GM23338 (cell line): ENCODE data around the gene MAP3K14. TPM values are rescaled to one million over a fixed set of nuclear protein-coding genes. Genes with fewer than 3 reads are reported as not detected.

ENCODE experiments used
- ATAC-seq: fragments of 200-7000 bp; cut with Tn5 transposase; 3 replicates; pipeline ENCODE4 v1.9.1; 2020
- DNase-seq: peaks from one replicate; pipeline ENCODE4 v3.0.0-alpha.2; 2015; ENCODE audit warnings: low spot score
- H2AFZ ChIP-seq: fragments of 200-600 bp; sonication (generic); 2 replicates; pipeline ENCODE4 v1.8.0; 2016; ENCODE audit warnings: antibody characterized with exemption, mild to moderate bottlenecking, moderate library complexity
- H3F3A ChIP-seq: fragments of 200-600 bp; sonication (generic); replicated peaks from 2 replicates; pipeline ENCODE4 v1.8.0; 2017; ENCODE audit warnings: antibody characterized with exemption, mixed run types, low read depth
- H3K27ac ChIP-seq: fragments of 200-600 bp; sonication (generic); 2 replicates; pipeline ENCODE4 v1.6.1; 2016; ENCODE audit warnings: low read depth
- H3K27me3 ChIP-seq: fragments of 200-600 bp; sonication (generic); 2 replicates; pipeline ENCODE4 v1.8.0; 2016; ENCODE audit warnings: mild to moderate bottlenecking, mixed run types, moderate library complexity; ENCODE audit not compliant: insufficient read depth
- H3K36me3 ChIP-seq: fragments of 200-600 bp; sonication (generic); 2 replicates; pipeline ENCODE4 v1.8.0; 2016; ENCODE audit warnings: mild to moderate bottlenecking; ENCODE audit not compliant: insufficient read depth
- H3K4me1 ChIP-seq: fragments of 200-600 bp; sonication (generic); 2 replicates; pipeline ENCODE4 v1.8.0; 2016; ENCODE audit warnings: mild to moderate bottlenecking, moderate library complexity; ENCODE audit not compliant: insufficient read depth
- H3K4me2 ChIP-seq: fragments of 200-600 bp; sonication (generic); 2 replicates; pipeline ENCODE4 v1.7.1; 2017; ENCODE audit warnings: mixed run types
- H3K4me3 ChIP-seq: fragments of 200-600 bp; sonication (generic); 2 replicates; pipeline ENCODE4 v1.6.1; 2016; ENCODE audit warnings: mixed run types
- H3K79me2 ChIP-seq: fragments of 200-600 bp; sonication (generic); replicated peaks from 2 replicates; pipeline ENCODE4 v1.8.0; 2017; ENCODE audit warnings: mild to moderate bottlenecking; ENCODE audit not compliant: insufficient read depth
- H3K9me2 ChIP-seq: fragments of 200-600 bp; sonication (generic); 2 replicates; pipeline ENCODE4 v1.8.0; 2017; ENCODE audit not compliant: insufficient read depth
- H4K20me1 ChIP-seq: fragments of 200-600 bp; sonication (generic); replicated peaks from 2 replicates; pipeline ENCODE4 v1.8.0; 2017; ENCODE audit warnings: mild to moderate bottlenecking; ENCODE audit not compliant: insufficient read depth
- H3K27ac Mint-ChIP-seq: 2 replicates; pipeline ENCODE4 v1.8.0; 2020; ENCODE audit warnings: inconsistent platforms, mild to moderate bottlenecking, moderate library complexity, mixed read lengths
- H3K27me3 Mint-ChIP-seq: 3 replicates; pipeline ENCODE4 v1.8.0; 2022; ENCODE audit warnings: low read depth, mild to moderate bottlenecking, moderate library complexity, mixed read lengths, inconsistent platforms; ENCODE audit not compliant: insufficient read depth, poor library complexity
- H3K36me3 Mint-ChIP-seq: 3 replicates; pipeline ENCODE4 v1.8.0; 2021; ENCODE audit warnings: low read depth, mild to moderate bottlenecking, inconsistent platforms, moderate library complexity, mixed read lengths
- H3K4me1 Mint-ChIP-seq: 3 replicates; pipeline ENCODE4 v1.8.0; 2020; ENCODE audit warnings: mild to moderate bottlenecking, inconsistent platforms, mixed read lengths
- H3K4me3 Mint-ChIP-seq: 3 replicates; pipeline ENCODE4 v1.8.0; 2021; ENCODE audit warnings: moderate library complexity, mild to moderate bottlenecking, inconsistent platforms, mixed read lengths
- H3K9me3 Mint-ChIP-seq: 3 replicates; pipeline ENCODE4 v1.8.0; 2020; ENCODE audit warnings: moderate library complexity, mild to moderate bottlenecking, inconsistent platforms, mixed read lengths
- CREB1 ChIP-seq: fragments of 250-450 bp; sonication (Bioruptor Pico); IDR thresholded peaks from 2 replicates; pipeline ENCODE4 v1.5.0; 2020; ENCODE audit warnings: low read depth, mild to moderate bottlenecking, moderate library complexity
- CTCF ChIP-seq, 2 experiments: fragments of 200-600 bp in 1 of 2; sonication (generic) in 1 of 2; conservative IDR thresholded peaks; 2 replicates each; pipeline versions ENCODE4 v1.5.1 to v1.6.1; 2016 to 2017; ENCODE audit warnings: antibody characterized with exemption in 2 of 2, low read depth in 2 of 2, mild to moderate bottlenecking in 2 of 2, moderate library complexity in 1 of 2
- ETS1 ChIP-seq: IDR thresholded peaks from 2 replicates; pipeline ENCODE4 v1.6.1; 2016; ENCODE audit warnings: antibody characterized with exemption
- EZH2 ChIP-seq: fragments of 200-600 bp; sonication (generic); IDR thresholded peaks from one replicate; pipeline ENCODE4 v1.8.0; 2017; ENCODE audit warnings: antibody characterized with exemption, mild to moderate bottlenecking, low read depth; ENCODE audit not compliant: unreplicated experiment
- EZH2phosphoT487 ChIP-seq: fragments of 200-600 bp; sonication (generic); IDR thresholded peaks from one replicate; pipeline ENCODE4 v1.8.1; 2018; ENCODE audit warnings: antibody characterized with exemption; ENCODE audit not compliant: unreplicated experiment
- JUNB ChIP-seq: IDR thresholded peaks from one replicate; pipeline ENCODE4 v1.6.1; 2016; ENCODE audit warnings: antibody characterized with exemption; ENCODE audit not compliant: unreplicated experiment
- NANOG ChIP-seq: IDR thresholded peaks from 2 replicates; pipeline ENCODE4 v1.6.1; 2016; ENCODE audit warnings: antibody characterized with exemption, borderline replicate concordance
- POLR2AphosphoS5 ChIP-seq: IDR thresholded peaks from 2 replicates; pipeline ENCODE4 v1.6.1; 2016; ENCODE audit warnings: antibody characterized with exemption, low read depth
- REST ChIP-seq: IDR thresholded peaks from one replicate; pipeline ENCODE4 v1.6.1; 2018; ENCODE audit warnings: antibody characterized with exemption; ENCODE audit not compliant: unreplicated experiment
- STAT1 ChIP-seq: IDR thresholded peaks from one replicate; pipeline ENCODE4 v1.6.1; 2016; ENCODE audit warnings: antibody characterized with exemption; ENCODE audit not compliant: unreplicated experiment
- ZNF114 ChIP-seq: fragments of 250-450 bp; sonication (Bioruptor Pico); IDR thresholded peaks from 2 replicates; pipeline ENCODE4 v1.5.0; 2020; ENCODE audit warnings: mild to moderate bottlenecking, moderate library complexity
- ZNF331 ChIP-seq: fragments of 250-450 bp; sonication (Bioruptor Pico); IDR thresholded peaks from 2 replicates; pipeline ENCODE4 v1.5.0; 2020; ENCODE audit warnings: low read depth, mild to moderate bottlenecking, moderate library complexity
- polyA plus RNA-seq: library from polyadenylated mRNA; unstranded; fragments of >200 nt; fragmentation: Nextera tagmentation; extraction: Ambion mirVana; gene quantifications from 2 replicates; pipeline ENCODE4 v1.2.1, GENCODE V29; 2016
- total RNA-seq: library from RNA; depleted of rRNA; stranded (reverse); fragments of >200 nt; shearing (Covaris generic); gene quantifications from 2 replicates; pipeline ENCODE4 v1.2.3, GENCODE V29; 2014

MAP3K14 gene
- total and polyA plus RNA-seq, 2 experiments from 2014 or later: 1.3 to 4.9 TPM

GRCh38 chr17:45282683-45283644 lies 33.9 kb downstream of the MAP3K14 start (continued):
- TF ChIP-seq REST (no peak), ZNF114 (no peak), JUNB (no peak), CREB1 (CRISPR knock-in tag) (no peak), EZH2phosphoT487 (no peak)

- no peak overlapping the region for H3K27ac ChIP-seq
- DNase-seq: no peak
- no peaks in the 10 kb centered on the region for H3K9me2 ChIP-seq
- H3K36me3 Mint-ChIP-seq: peaks cover 21% of the 10 kb centered on the region
- no peaks in the 10 kb centered on the region for H3K9me3 Mint-ChIP-seq
- H4K20me1 ChIP-seq: no peaks in the 10 kb centered on the region
- H3F3A ChIP-seq: peaks cover 7% of the 10 kb centered on the region; the same call in 1 of the 2 replicates
- H3K27me3 ChIP-seq: no peaks in the 10 kb centered on the region
- H3K4me2 ChIP-seq: no peak overlapping the region
- H3K4me3 Mint-ChIP-seq: no peak overlapping the region
- no peak overlapping the region for H3K27ac Mint-ChIP-seq
- no peaks in the 10 kb centered on the region for H3K36me3 ChIP-seq
- peaks cover 3% of the 10 kb centered on the region for H3K27me3 Mint-ChIP-seq
- H2AFZ ChIP-seq: no peak overlapping the region
- no peaks in the 10 kb centered on the region for H3K4me1 ChIP-seq
- H3K79me2 ChIP-seq: no peaks in the 10 kb centered on the region
- H3K4me1 Mint-ChIP-seq: peaks cover 9% of the 10 kb centered on the region; the same call in 2 of the 3 replicates
- H3K4me3 ChIP-seq: no peak overlapping the region
- no peak for ATAC-seq
- no peak for TF ChIP-seq POLR2AphosphoS5
- TF ChIP-seq EZH2: no peak
- TF ChIP-seq STAT1: no peak
- no peak for TF ChIP-seq ZNF114
- TF ChIP-seq CTCF (conservative IDR thresholded peaks at IDR 0.05; ENCODE audit: low read depth in 2 of 2): no peak
- no peak for TF ChIP-seq ETS1
- no peak for TF ChIP-seq JUNB
- TF ChIP-seq REST: no peak
- no peak for TF ChIP-seq NANOG
- no peak for TF ChIP-seq ZNF331 (CRISPR knock-in tag)
- TF ChIP-seq CREB1 (CRISPR knock-in tag): no peak
Measured at GRCh38 chr17:45279898-45280297, 36.9 kb downstream of the MAP3K14 start.
